HepG2 (cell line): ENCODE measurements around the gene CXCR4.

ENCODE experiments used
- CCAR2 ChIP-seq: fragments of 200-400 bp; formaldehyde crosslinking; optimal IDR thresholded peaks from 2 replicates; pipeline ENCODE3; 2018; ENCODE audit warnings: low read depth, mild to moderate bottlenecking, low read length, moderate library complexity
- CTCF ChIP-seq: sonication (generic); formaldehyde crosslinking; IDR thresholded peaks from 2 replicates; pipeline ENCODE4 v1.5.0; 2020; ENCODE audit warnings: mild to moderate bottlenecking, missing genetic modification reagents, moderate library complexity
- DDIT3 ChIP-seq: sonication (generic); formaldehyde crosslinking; IDR thresholded peaks from 2 replicates; pipeline ENCODE4 v1.4.0; 2020; ENCODE audit warnings: mild to moderate bottlenecking, missing genetic modification reagents
- KDM5A ChIP-seq: fragments of 200-600 bp; sonication (generic); IDR thresholded peaks from 2 replicates; pipeline ENCODE4 v1.7.0; 2018; ENCODE audit warnings: antibody characterized with exemption, mild to moderate bottlenecking, low read length, borderline replicate concordance
- MTF1 ChIP-seq: sonication (generic); formaldehyde crosslinking; IDR thresholded peaks from 2 replicates; pipeline ENCODE4 v1.5.0; 2020; ENCODE audit warnings: missing genetic modification reagents
- MYNN ChIP-seq: sonication (generic); formaldehyde crosslinking; IDR thresholded peaks from 2 replicates; pipeline ENCODE4 v1.4.0; 2020; ENCODE audit warnings: mild to moderate bottlenecking, low read depth, missing genetic modification reagents
- PATZ1 ChIP-seq: sonication (generic); formaldehyde crosslinking; IDR thresholded peaks from 2 replicates; pipeline ENCODE4 v1.4.0; 2020; ENCODE audit warnings: missing genetic modification reagents
- RBM22 ChIP-seq: fragments of 200-400 bp; formaldehyde crosslinking; optimal IDR thresholded peaks from 2 replicates; pipeline ENCODE3; 2017; ENCODE audit warnings: mild to moderate bottlenecking, low read length, moderate library complexity
- SNAPC4 ChIP-seq: sonication (generic); formaldehyde crosslinking; IDR thresholded peaks from 2 replicates; pipeline ENCODE4 v1.4.0; 2020; ENCODE audit warnings: mild to moderate bottlenecking, missing genetic modification reagents
- ZBTB25 ChIP-seq: IDR thresholded peaks from 2 replicates; pipeline ENCODE4 v1.6.1; 2018; ENCODE audit warnings: missing genetic modification reagents
- ZNF335 ChIP-seq: sonication (generic); formaldehyde crosslinking; IDR thresholded peaks from 2 replicates; pipeline ENCODE4 v1.4.0; 2020; ENCODE audit warnings: missing genetic modification reagents
- TF ChIP-seq, protein P1 (sequence below): sonication (generic); formaldehyde crosslinking; IDR thresholded peaks from 2 replicates; pipeline ENCODE4 v1.9.0; 2021; ENCODE audit warnings: missing genetic modification reagents, borderline replicate concordance

- TF ChIP-seq MYNN (CRISPR knock-in tag), result no peak
- TF ChIP-seq RBM22, result no peak
- TF ChIP-seq SNAPC4, result no peak
- TF ChIP-seq, protein P1, sequence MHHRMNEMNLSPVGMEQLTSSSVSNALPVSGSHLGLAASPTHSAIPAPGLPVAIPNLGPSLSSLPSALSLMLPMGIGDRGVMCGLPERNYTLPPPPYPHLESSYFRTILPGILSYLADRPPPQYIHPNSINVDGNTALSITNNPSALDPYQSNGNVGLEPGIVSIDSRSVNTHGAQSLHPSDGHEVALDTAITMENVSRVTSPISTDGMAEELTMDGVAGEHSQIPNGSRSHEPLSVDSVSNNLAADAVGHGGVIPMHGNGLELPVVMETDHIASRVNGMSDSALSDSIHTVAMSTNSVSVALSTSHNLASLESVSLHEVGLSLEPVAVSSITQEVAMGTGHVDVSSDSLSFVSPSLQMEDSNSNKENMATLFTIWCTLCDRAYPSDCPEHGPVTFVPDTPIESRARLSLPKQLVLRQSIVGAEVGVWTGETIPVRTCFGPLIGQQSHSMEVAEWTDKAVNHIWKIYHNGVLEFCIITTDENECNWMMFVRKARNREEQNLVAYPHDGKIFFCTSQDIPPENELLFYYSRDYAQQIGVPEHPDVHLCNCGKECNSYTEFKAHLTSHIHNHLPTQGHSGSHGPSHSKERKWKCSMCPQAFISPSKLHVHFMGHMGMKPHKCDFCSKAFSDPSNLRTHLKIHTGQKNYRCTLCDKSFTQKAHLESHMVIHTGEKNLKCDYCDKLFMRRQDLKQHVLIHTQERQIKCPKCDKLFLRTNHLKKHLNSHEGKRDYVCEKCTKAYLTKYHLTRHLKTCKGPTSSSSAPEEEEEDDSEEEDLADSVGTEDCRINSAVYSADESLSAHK (CRISPR knock-in tag), result no peak
- TF ChIP-seq CTCF, result no peak
- TF ChIP-seq ZNF335 (CRISPR knock-in tag), result no peak
- TF ChIP-seq MTF1, result no peak
- TF ChIP-seq KDM5A, result no peak
- TF ChIP-seq CCAR2, result no peak
- no peak for TF ChIP-seq PATZ1 (CRISPR knock-in tag)
- no peak for TF ChIP-seq DDIT3 (CRISPR knock-in tag)
- TF ChIP-seq ZBTB25, result no peak
Measured at GRCh38 chr2:136131484-136131960, 13.6 kb upstream of the CXCR4 start.
